ENCODE data around the gene STMN3.

STMN3 gene

DNA sequence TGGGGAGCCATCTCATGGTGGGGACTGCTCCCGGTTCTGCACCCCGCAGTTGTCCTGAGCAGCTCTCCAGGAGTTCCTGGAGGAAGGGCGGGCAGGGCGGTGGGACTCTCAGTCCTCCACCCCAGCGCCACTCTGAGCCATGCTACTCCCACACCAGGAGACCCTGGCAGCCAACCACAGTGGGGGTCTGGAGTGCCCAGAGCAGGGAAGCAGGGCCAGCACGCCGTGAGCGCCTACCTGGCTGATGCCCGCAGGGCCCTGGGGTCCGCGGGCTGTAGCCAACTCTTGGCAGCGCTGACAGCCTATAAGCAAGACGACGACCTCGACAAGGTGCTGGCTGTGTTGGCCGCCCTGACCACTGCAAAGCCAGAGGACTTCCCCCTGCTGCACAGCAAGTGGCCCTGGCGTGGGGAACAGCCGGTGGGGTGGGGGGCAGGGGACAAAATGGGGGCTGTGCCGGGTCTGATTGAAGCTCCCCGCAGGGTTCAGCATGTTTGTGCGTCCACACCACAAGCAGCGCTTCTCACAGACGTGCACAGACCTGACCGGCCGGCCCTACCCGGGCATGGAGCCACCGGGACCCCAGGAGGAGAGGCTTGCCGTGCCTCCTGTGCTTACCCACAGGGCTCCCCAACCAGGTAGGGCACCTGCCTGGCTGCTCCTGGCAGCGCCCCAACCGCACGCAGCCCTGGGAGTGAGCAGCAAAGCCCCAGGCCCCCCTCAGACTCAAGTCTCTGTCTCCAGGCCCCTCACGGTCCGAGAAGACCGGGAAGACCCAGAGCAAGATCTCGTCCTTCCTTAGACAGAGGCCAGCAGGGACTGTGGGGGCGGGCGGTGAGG, 41.6 kb upstream of the STMN3 start:
- H3K27me3 ChIP-seq (ENCODE audit: insufficient read depth, poor library complexity, severe bottlenecking): no peaks in the 10 kb centered on the region
- H3K27ac ChIP-seq (ENCODE audit: poor library complexity, severe bottlenecking): peak overlapping the region; percentile 96
- H3K4me3 ChIP-seq (ENCODE audit: severe bottlenecking): no peak overlapping the region
- peak; percentile 88 for DNase-seq (ENCODE audit: low spot score)
- H3K36me3 ChIP-seq (ENCODE audit: low read depth): peaks cover 41% of the 10 kb centered on the region
- TF ChIP-seq, protein P1, sequence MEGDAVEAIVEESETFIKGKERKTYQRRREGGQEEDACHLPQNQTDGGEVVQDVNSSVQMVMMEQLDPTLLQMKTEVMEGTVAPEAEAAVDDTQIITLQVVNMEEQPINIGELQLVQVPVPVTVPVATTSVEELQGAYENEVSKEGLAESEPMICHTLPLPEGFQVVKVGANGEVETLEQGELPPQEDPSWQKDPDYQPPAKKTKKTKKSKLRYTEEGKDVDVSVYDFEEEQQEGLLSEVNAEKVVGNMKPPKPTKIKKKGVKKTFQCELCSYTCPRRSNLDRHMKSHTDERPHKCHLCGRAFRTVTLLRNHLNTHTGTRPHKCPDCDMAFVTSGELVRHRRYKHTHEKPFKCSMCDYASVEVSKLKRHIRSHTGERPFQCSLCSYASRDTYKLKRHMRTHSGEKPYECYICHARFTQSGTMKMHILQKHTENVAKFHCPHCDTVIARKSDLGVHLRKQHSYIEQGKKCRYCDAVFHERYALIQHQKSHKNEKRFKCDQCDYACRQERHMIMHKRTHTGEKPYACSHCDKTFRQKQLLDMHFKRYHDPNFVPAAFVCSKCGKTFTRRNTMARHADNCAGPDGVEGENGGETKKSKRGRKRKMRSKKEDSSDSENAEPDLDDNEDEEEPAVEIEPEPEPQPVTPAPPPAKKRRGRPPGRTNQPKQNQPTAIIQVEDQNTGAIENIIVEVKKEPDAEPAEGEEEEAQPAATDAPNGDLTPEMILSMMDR (IDR thresholded peaks at IDR 0.05; ENCODE audit: poor library complexity, severe bottlenecking): no peak
- H3K4me1 ChIP-seq (ENCODE audit: insufficient read depth, poor library complexity, severe bottlenecking): peaks cover 29% of the 10 kb centered on the region
- ATAC-seq (ENCODE audit: low read depth): no peak
- H3K9me3 ChIP-seq (ENCODE audit: severe bottlenecking): no peaks in the 10 kb centered on the region

DNA sequence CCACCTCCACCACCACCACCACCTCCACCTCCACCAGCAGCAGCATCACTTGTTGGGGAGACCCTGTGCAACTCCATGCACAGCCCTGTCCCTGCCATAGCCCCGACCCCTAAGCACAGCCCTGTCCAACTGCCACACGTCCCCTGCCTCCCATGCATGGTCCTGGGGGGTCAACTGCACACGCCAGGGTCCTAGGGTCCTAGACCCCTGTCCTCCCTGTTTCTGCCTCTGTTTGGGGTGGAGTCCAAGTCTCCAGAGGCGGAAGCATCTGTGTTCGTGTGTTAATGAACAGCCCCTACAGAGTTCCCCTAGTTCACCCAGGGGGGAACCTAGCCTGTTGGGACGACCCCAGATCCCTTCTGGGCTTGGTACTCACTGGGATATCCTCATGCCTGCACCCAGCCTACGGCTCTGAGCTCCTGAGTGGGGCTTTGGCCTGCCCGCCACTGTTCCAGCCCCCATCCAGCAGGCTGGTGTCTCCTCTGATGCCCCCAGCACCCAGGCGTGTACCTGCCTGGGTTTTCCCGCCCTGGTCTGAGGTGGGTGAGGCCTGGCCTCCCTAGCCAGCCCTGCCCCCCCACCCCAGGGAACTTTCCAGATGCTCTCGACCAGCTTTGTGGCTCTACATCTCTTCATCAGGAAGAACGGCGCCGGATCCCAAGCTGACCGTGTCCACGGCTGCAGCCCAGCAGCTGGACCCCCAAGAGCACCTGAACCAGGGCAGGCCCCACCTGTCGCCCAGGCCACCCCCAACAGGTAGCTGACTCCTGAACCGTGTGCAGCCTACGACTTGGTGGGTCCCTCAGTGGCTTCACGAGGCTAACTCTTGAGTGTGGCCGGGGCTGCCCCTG, 40.7 kb upstream of the STMN3 start:
- peaks cover 21% of the 10 kb centered on the region for H3K4me1 ChIP-seq (ENCODE audit: insufficient read depth, poor library complexity, severe bottlenecking)
- no peak overlapping the region for H3K4me3 ChIP-seq (ENCODE audit: severe bottlenecking)
- H3K27me3 ChIP-seq (ENCODE audit: insufficient read depth, poor library complexity, severe bottlenecking): no peaks in the 10 kb centered on the region
- H3K27ac ChIP-seq (ENCODE audit: poor library complexity, severe bottlenecking): no peak overlapping the region
- DNase-seq (ENCODE audit: low spot score) (peak; percentile 83), ATAC-seq (ENCODE audit: low read depth) (no peak)
- peaks cover 36% of the 10 kb centered on the region for H3K36me3 ChIP-seq (ENCODE audit: low read depth)
- TF ChIP-seq, protein P1 (IDR thresholded peaks at IDR 0.05; ENCODE audit: poor library complexity, severe bottlenecking): no peak
- no peaks in the 10 kb centered on the region for H3K9me3 ChIP-seq (ENCODE audit: severe bottlenecking)

DNA sequence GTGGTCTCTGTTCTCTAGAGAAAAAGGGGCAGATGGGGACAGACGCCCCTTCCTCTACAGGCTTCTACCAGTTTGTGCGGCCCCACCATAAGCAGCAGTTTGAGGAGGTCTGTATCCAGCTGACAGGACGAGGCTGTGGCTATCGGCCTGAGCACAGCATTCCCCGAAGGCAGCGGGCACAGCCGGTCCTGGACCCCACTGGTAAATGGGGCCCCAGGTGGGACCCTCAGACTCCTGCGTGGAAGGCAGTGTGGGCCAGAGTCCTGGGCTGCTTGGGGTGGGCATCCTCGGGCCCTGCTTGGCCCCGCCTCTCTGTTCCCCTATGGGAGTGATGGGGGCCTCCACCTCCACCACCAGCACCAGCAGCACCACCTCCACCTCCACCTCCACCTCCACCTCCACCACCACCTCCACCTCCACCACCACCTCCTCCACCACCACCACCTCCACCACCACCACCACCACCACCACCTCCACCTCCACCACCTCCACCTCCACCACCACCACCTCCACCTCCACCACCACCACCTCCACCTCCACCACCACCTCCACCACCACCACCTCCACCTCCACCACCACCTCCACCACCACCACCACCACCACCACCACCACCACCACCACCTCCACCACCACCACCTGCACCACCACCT, 40.0 kb upstream of the STMN3 start:
- TF ChIP-seq, protein P1 (IDR thresholded peaks at IDR 0.05; ENCODE audit: poor library complexity, severe bottlenecking): no peak
- Histone ChIP-seq H3K36me3 (ENCODE audit: low read depth) (peaks cover 30% of the 10 kb centered on the region), H3K9me3 (ENCODE audit: severe bottlenecking) (no peaks in the 10 kb centered on the region), H3K27ac (ENCODE audit: poor library complexity, severe bottlenecking) (no peak overlapping the region), H3K4me1 (ENCODE audit: insufficient read depth, poor library complexity, severe bottlenecking) (peaks cover 13% of the 10 kb centered on the region), H3K4me3 (ENCODE audit: severe bottlenecking) (no peak overlapping the region), H3K27me3 (ENCODE audit: insufficient read depth, poor library complexity, severe bottlenecking) (no peaks in the 10 kb centered on the region)
- DNase-seq (ENCODE audit: low spot score) (peak; percentile 84), ATAC-seq (ENCODE audit: low read depth) (no peak)

DNA sequence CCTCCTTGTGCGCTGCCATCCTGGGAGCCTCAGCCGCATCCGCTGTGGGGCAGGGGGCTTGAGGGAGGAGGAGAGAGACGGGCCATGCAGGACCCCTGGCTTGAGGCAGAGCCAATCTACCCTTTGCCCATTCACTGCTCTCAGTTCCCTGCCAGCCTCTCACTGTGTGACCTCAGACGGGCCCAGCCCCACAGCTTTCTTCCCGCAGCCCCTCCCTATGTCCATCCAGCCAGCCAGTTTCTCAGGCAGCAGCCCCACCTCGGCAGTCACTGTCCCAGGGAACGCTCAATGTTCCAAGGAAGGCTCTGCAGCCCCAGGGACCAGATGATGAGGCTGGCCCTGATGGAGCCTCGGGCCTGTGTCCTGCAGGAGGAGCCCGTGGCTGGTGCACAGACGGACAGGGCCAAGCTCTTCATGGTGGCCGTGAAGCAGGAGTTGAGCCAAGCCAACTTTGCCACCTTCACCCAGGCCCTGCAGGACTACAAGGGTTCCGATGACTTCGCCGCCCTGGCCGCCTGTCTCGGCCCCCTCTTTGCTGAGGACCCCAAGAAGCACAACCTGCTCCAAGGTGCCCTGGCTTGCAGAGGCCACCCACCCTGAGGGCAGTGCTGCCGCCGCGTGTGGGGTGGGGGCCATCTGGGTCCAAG, 39.3 kb upstream of the STMN3 start:
- Histone ChIP-seq H3K9me3 (ENCODE audit: severe bottlenecking) (no peaks in the 10 kb centered on the region), H3K27ac (ENCODE audit: poor library complexity, severe bottlenecking) (peak overlapping the region; percentile 42), H3K4me1 (ENCODE audit: insufficient read depth, poor library complexity, severe bottlenecking) (peaks cover 7% of the 10 kb centered on the region), H3K36me3 (ENCODE audit: low read depth) (peaks cover 24% of the 10 kb centered on the region), H3K4me3 (ENCODE audit: severe bottlenecking) (no peak overlapping the region), H3K27me3 (ENCODE audit: insufficient read depth, poor library complexity, severe bottlenecking) (no peaks in the 10 kb centered on the region)
- peak; percentile 2 for ATAC-seq (ENCODE audit: low read depth)
- peak; percentile 90 for DNase-seq (ENCODE audit: low spot score)
- TF ChIP-seq, protein P1 (IDR thresholded peaks at IDR 0.05; ENCODE audit: poor library complexity, severe bottlenecking): no peak
